GM18502 (cell line): Measurements from ENCODE around the gene LMO7.
A peak's percentile ranks its signal among the peaks of the same experiment; 100 is the strongest.

Experiments used
- ATAC-seq: cut with Tn5 transposase; IDR thresholded peaks from one replicate; pipeline ENCODE4 v1.9.1; 2021; ENCODE audit warnings: mild to moderate bottlenecking; ENCODE audit not compliant: unreplicated experiment, poor library complexity

Gene LMO7

GRCh38 chr13:75794663-75795062 is 158.5 kb downstream of the LMO7 start:
- ATAC-seq: no peak

GRCh38 chr13:75795274-75795673 is 159.1 kb downstream of the LMO7 start:
- no peak for ATAC-seq

GRCh38 chr13:75796825-75797224 is 160.7 kb downstream of the LMO7 start:
- ATAC-seq: no peak

- ATAC-seq: no peak
Observed at GRCh38 chr13:75797239-75797638, 161.1 kb downstream of the LMO7 start.

GRCh38 chr13:75797719-75798118 is 161.6 kb downstream of the LMO7 start:
- ATAC-seq: no peak

GRCh38 chr13:75798353-75799255 is 162.5 kb downstream of the LMO7 start:
- no peak for ATAC-seq

GRCh38 chr13:75800545-75800944 is 164.4 kb downstream of the LMO7 start:
- ATAC-seq: no peak

GRCh38 chr13:75801388-75801945 is 165.3 kb downstream of the LMO7 start:
- no peak for ATAC-seq

GRCh38 chr13:75802161-75802560 is 166.0 kb downstream of the LMO7 start:
- ATAC-seq: no peak

GRCh38 chr13:75803164-75803611 is 167.1 kb downstream of the LMO7 start:
- peak; percentile 84 for ATAC-seq

GRCh38 chr13:75804054-75804453 is 167.9 kb downstream of the LMO7 start:
- no peak for ATAC-seq

- ATAC-seq: no peak
Observed at GRCh38 chr13:75804605-75805004, 168.5 kb downstream of the LMO7 start.

GRCh38 chr13:75806117-75806516 is 170.0 kb downstream of the LMO7 start:
- no peak for ATAC-seq

- ATAC-seq: no peak
Observed at GRCh38 chr13:75811361-75811760, 175.2 kb downstream of the LMO7 start.

GRCh38 chr13:75811841-75812240 is 175.7 kb downstream of the LMO7 start:
- no peak for ATAC-seq

- ATAC-seq: no peak
Observed at GRCh38 chr13:75812751-75813181, 176.6 kb downstream of the LMO7 start.

- no peak for ATAC-seq
Observed at GRCh38 chr13:75813323-75813722, 177.2 kb downstream of the LMO7 start.

- no peak for ATAC-seq
Observed at GRCh38 chr13:75818179-75818967, 182.2 kb downstream of the LMO7 start.

- ATAC-seq: no peak
Observed at GRCh38 chr13:75818968-75819225, 182.8 kb downstream of the LMO7 start.

- ATAC-seq: no peak
Observed at GRCh38 chr13:75825161-75825560, 189.0 kb downstream of the LMO7 start.

- no peak for ATAC-seq
Observed at GRCh38 chr13:75825594-75825993, 189.5 kb downstream of the LMO7 start.
